ACHN (cell line): ENCODE data around the gene DCLK1.

ENCODE experiments used
- DNase-seq: peaks from one replicate; pipeline ENCODE4 v3.0.0-alpha.2; 2015
- in situ Hi-C: cut with HindIII; loops from 2 replicates; pipeline ENCODE4 v1.10.0; 2017; ENCODE audit warnings: low sequenced_read_pairs, low pct_ligation_motif_present, low pct_unique_long_range_greater_than_20kb

Gene DCLK1

DNA sequence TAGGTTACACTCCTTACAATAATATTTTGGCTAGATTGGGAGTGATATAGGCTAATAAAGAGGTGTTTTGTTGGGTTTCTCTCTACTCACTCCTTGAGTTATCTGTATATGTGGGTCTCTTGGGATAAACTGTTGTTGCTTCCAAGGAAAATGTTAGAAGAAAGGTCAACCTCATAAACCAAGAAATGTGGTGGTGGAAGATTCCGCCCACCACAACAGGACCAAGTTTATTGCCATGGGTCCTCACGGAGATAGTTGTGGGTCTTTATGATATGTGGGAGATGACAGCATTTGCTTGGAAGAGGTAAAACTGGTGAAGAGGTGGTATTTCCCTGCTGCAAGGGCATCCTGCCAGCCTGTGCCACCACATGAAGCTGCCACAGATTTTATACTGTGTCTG is 259.6 kb downstream of the DCLK1 start:
- no peak for DNase-seq
- in situ Hi-C loops: no loop called here

DNA sequence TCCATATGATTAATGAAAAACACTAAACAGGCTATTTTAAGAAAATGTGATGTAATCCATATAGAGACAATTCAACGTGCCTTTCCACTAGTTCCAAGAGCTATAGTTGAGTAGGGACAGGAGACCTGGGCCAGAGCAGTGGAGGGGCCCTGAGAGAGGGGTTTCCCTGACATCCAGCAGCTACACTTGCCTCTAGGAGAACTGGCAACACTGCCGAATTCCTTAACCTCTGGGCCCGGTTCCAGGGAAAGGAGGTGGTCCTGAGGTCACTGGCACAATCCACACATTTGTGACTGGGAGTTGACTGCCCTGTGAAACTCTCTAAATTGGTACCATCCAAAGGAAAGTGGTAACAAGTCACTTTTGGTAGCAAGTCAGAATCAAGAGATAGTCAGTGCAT is 264.4 kb downstream of the DCLK1 start:
- in situ Hi-C loops: no loop called here

DNA sequence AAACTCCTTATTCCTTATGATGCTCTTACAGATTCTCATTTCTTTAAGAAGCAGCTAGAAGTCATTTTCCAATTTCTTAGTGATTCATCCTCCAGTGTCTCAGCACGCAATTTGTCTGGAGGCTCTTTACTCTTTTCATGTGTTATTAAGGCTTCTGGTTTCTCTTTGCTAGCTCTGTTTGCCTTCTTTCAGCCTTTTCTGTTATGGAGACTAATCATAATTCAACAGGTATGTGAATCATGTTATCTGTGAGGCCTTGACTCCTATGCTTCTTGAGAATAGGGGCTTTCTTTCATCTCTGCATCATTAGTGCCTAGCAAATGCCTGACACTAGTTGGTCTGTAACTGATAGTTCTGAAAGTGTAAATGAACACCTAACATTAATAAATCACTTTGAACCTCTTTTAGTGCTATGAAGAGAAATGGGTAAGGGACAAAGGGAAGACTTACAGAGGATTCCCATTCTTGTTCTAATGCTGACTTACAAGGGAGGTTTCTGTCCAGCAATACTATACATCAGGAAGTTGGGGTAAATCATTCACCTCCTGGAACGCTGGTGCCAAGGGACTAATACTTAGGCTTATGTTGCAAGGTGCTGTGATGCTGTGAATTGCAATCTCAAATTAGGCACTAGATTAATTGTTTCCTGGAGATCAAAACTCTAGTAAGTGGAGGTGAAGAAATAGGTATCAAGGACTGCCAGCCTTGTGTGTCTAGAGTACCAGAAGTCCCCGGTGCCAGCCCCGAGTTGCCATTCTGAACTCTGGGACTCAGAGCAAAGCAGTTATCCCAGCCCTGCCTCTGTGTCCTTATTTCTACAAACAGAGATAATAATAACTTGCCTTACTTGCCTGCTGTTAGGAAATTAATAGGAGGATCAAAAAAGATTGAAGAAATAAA is 265.6 kb downstream of the DCLK1 start:
- in situ Hi-C loops: no loop called here
- peak; percentile 54 for DNase-seq

More for the DNA sequence above, 264.4 kb downstream of the DCLK1 start:
- peak; percentile 31 for DNase-seq

DNA sequence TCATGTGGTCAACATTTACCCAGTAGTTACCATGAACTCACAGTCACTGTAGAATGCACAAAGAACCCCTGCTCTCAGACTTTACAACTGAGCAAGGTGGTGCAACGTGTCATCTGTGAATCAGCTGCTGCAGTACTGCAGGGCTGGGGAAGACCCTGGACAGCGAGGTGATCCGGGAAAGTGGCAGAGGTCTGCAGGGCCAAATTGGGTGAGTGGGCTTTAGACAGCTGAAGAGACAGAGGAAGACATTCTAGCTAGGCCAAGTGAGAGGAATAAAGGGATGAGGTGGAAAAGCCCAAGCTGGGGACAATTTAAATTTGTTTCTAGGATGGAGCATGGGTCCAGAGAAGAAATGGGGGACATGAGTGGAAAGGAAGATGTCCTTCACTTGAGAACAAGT is 270.5 kb downstream of the DCLK1 start:
- DNase-seq: no peak
- in situ Hi-C loops: no loop called here

DNA sequence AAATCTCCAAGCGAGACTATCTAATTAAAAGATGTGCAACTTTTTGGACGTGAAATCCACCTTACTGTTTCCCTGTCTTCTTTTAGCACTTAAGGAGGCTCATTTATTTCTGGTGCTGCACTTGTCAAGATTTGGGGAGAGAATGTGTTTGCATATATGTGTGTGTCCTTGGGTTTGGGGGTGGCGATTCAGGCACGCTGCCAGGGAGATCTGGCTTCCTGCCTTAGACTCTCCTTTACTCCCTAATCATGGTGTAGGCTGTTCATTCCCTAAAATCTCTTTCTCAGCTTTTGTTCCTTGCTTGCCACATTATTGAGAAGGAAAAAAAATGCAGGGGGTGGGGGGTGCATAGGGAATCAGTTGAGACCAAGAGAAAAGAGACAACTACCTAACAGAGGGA is 271.2 kb downstream of the DCLK1 start:
- DNase-seq: no peak
- in situ Hi-C loops: no loop called here

DNA sequence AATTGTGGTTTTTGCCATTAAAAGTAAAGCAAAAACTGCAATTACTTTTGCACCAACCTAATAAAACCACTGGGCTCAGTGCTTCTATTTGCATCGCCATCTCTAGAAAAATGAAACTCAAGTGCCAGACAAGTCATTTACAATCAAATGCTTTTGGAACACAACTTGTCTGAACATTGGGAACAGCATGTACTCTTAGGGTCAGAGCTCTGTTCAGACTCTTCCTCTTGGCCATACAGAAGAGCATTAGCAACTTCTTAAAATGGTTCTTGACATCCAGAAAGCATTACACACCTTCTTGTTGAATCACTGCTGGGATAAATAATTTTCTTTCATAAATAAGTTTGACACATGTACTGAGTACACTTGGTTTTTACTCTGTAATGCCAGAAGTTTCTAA is 272.5 kb downstream of the DCLK1 start:
- in situ Hi-C loops: no loop called here
- no peak for DNase-seq

DNA sequence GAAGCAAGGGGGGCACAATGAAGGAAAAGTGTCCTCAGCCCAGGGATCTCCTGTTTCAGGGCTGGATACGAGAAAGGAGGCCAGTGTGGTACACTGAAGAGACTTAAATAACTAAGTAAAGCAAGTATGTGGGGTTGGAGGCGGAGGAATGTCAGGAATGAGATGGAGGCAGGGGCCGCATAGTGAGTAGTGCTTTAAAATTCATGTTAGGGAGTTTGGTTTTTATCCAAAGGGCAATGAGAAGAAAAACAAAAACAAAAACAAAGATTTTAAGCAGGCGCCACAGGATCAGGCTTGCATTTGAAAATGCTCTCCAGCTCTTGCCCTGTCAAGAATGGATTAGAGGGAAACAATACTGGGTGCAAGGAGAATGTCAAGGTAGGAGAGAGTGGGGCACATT is 273.4 kb downstream of the DCLK1 start:
- DNase-seq: no peak
- in situ Hi-C loops: no loop called here

DNA sequence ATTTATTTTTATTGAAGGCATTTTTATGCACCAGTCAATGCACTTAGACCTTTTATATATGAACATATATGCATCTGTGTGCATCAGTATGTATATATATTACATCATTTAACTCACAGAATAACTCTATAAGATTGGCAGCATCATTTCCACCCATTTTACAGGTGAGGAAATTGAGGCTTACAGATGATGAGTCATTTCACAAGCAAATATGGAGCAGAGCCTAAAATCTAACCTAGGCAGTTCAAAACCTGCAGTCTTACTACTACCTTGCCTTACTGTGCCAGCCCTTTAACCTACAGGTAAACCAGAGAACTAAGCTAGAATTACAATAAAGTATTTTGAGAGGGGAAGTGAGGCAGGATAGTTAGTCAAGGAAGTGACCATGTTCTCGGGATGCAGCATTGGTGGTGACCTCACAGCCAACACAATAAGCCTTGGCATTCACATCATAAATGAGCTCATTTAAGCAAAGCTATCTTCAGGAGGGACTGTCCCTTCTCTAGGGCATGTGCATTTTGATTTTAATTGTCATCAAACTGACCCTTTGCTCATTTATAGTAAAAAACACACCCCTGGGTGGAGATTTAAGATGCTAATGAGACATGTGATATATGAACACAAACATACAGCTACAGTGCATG is 274.3 kb downstream of the DCLK1 start:
- in situ Hi-C loops: no loop called here
- DNase-seq: no peak

DNA sequence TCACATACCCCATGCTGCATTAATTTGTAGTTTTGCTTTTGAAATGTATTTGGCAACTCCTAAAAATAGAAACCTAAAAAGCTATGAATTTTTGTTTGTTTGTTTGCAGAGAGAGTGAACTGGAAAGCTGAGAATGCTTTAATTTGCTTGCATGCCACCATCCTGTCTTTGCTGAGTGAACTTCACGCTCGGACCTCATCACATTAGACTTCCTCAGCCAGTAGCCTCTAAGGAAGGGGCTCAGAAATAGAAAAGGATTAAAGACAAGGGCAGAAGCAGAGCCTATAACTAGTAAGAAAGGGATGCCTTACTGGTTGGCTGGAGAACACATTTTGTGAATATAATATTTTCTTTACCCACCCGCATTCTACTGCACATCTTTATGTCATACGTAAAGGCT is 275.1 kb downstream of the DCLK1 start:
- in situ Hi-C loops: no loop called here
- no peak for DNase-seq

DNA sequence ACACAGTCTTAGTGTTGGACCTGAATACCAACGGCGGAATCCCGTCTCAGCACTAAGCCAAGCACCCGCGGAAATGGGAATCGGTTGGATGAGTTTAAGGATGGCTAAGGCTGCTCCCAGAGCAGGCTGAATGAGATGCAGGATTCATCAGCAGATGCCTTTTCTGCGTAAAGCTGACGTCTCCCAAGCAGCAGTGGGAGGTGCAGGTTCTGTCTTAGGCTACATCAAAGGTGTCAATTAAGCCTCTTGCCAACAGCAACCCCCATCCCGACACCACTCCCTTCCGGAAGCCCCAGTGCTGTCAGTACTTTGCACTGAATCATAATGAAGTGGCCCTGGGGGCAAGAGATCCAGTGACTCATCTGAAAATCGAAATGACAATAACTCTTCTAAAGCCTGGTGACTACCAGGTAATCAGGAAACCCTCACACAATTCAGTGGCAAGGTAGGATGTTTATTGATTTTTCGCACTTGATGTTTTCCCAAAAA is 275.6 kb downstream of the DCLK1 start:
- peak; percentile 52 for DNase-seq
- in situ Hi-C loops: no loop called here

DNA sequence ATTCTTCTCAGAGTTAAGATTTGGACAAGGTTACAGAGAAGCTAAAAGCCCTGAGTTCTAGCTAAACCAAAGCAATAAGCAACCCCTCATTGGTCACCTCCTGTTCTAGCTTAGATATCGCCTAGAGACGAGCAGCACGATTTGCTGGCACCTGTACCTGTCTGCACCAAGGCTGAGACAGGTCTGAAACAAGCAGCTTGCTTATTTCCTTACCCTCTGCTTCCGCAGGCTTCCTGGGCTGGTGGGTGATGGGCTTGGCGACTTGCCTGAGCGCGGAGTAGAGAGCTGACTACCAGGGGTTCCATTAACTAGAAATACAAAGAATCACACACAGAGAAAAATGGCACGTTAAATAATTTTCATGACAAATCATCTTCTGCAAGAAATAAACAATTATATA is 276.9 kb downstream of the DCLK1 start:
- in situ Hi-C loops: no loop called here
- DNase-seq: no peak

DNA sequence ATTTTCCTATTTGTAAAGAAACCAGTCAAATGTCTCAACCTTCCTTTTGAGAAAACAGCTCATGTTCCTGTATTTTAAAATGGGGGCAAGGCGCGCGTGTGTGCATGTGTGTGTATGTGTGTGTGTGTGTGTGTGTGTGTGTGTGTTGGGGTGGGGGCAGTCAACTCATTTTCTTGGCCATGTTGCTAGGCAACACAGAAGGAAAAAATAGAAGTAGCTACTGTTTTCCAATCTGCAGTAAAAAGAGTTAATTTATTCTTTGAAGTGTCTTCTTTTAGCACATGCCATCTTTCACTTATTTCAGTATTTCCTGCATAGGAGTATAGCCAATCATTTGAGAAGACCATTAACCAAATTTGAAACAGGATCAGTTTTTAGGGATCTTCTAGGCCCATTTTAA is 279.3 kb downstream of the DCLK1 start:
- DNase-seq: no peak

DNA sequence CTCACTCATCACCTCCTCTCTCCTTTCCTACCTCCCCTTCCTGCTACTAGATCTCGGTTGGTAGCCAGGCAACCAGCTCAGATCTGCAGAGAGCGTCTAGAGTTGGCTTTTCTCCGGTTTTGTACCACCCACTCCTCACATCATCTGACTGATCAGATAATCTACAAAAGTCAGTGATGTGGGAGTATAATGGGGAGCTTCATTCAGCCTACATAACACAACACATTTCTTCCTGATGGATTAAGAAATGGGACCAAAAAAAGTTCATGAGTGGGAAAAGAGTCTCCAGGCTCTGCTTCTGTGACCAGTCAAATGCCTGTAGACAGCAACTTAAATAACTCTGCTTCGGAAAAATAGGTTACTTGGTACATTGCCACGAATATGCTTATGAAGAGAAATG is 279.8 kb downstream of the DCLK1 start:
- DNase-seq: no peak
- in situ Hi-C loops: no loop called here

More for the DNA sequence above, 279.3 kb downstream of the DCLK1 start:
- in situ Hi-C loops: no loop called here

DNA sequence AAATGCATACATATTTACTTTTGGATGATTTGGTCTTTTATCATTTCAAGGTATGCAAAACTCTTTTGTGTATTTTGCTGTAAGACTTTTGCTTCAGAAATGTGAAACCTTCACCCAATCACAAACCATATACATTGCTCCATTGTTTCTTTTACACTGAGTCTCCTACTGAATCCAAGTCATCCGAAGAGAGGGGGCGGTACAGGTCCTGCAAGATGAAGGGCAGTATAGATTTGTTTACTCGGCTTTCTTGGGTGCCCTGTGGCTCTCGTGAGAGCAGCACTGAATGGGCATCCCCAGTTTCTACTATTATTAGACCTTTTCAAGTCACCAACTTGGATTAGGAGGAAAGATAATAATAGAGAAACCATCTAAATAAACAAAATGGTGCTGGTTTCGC is 280.6 kb downstream of the DCLK1 start:
- in situ Hi-C loops: no loop called here

DNA sequence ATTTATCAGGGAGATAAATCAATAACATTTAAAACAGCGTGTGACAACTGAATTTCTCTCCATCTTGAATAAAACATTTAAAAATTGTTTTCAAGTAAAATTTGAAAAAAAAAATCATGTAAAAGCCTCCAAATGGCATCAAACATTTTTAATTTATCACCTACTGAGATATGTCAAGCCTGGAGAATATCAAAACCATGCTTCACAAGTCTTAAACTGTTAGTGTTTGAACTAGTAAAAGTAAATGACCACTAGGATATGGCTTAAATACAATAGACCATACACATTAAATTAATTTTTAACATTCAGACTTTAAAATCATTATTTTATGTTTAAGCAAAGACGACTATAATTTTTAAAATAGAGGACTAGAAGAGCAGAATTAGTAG is 281.9 kb downstream of the DCLK1 start:
- in situ Hi-C loops: no loop called here
- no peak for DNase-seq

More for the DNA sequence above, 280.6 kb downstream of the DCLK1 start:
- DNase-seq: no peak

DNA sequence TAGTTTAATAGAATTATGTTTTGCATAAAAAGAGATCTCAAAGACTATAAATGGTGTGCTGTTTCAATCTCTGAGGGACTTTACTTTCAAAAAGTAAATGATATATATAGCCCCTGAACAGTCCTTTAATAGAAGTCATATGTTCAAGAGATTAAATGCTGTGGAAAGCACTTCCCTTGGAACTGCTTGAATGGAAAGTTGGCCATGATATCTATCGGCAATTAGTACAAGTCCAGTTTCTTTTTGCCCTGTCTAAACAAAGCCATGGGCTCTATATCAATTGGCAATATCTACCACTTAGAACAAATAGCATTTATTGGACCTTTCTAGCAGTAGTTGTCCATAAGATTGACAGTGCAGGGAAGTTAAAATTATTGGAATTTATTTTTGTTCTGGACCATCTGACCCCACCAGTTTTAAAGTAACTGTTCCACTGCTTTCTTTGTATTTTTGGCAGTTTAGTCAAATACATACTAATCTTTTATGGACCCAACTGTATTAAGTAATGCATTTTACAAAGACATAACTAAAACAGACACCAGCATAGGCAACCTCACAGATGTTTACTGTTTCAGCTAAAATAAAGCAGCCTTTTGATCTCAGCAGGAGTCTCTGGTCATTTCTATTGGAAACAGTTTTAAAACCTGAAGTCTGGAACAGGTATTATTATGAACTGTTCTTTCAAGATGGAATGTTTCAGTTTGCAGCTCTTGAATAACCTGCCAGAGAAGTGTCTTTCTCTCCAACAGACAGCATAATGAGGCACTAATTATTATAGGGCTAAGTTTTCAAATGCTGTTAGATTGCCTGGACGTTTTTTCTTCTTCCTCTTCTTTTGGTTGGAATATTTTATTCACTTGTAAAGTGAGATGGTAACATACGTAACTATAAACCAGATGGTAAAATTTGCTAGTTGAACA is 282.6 kb downstream of the DCLK1 start:
- in situ Hi-C loops: no loop called here
- DNase-seq: no peak

DNA sequence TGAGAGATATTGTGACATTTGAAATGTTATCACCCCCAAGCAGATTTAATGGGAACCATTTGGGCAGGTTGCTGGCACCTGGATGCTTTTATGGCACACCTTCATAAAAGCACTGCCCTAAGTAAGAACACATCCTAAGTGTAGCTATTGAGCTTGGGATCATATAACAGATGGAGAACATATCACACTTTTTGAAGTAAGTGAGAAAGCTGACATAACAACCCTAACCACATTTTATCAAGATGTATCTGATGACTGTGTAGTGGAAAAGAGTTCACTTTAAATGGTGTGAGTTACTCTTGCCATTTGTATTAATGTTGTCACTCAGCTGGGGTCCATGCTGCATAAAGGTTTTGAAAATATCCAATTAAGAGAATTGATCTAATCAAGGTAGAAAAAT is 287.9 kb downstream of the DCLK1 start:
- DNase-seq: no peak
- in situ Hi-C loops: no loop called here

DNA sequence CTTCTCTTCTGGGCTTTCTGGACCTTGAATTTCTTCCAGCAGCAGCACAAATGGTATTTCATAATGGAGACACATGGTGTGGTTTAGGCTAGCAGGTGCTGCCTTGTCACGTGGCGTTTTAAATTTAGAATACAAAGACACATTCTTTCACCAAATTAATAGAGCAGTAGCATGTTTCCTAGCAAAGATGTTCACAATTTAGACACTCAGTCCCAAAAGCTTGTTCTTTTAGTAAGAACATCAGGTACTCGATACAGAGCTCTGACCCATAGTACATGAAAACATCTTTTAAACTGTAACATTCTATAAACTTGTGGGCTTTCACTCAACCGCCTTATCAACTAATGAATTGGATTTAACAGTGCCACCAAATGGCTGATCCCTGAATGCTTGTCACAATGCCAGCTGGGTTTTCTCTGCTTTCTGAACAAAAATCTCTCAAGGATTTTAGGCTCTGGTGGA is 290.1 kb downstream of the DCLK1 start:
- DNase-seq: no peak
- in situ Hi-C loops: no loop called here

DNA sequence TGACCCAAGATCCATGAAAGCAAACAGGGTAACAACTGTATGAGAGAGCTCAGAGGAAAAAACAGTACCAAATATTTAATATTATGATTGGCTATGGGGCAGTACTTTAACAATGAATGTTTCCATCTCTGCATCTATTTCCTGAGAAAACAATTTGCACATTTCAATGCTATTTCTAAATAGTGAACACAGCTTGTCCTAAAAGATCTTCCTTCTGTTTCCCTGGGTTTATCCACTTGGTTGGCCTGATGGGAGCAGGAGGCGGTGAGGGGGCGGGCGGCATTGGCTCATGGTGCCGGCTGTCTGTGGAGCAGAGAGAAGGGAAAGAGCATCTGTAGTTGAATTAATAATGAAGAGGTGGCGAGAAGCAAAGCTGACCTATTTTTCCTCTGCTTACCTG is 291.4 kb downstream of the DCLK1 start:
- in situ Hi-C loops: no loop called here
- no peak for DNase-seq
